ENCODE data around the gene RAPSN. TPM values are rescaled to one million over a fixed set of nuclear protein-coding genes. Genes with fewer than 3 reads are reported as not detected.

Gene RAPSN
- total and polyA plus RNA-seq, 2 of the 8 experiments (the other 6 are each of a cell fraction or from before 2014, with no cell fraction given): 0.06 to 0.34 TPM

- Histone ChIP-seq H3K4me1 (replicated peaks in 1 of 4; ENCODE audit: control insufficient read depth in 3 of 4, insufficient read depth in 4 of 4, low read length in 3 of 4) (no peaks in the 10 kb centered on the region; a peak in 1 of 7 replicates), H3K56ac (replicated peaks; ENCODE audit: insufficient read length, low read depth, low read length) (no peak overlapping the region), H2BK5ac (ENCODE audit: low read depth, low read length) (no peak overlapping the region), H3K27ac (ENCODE audit: low read depth, low read length) (no peak overlapping the region), H2BK20ac (ENCODE audit: low read length) (no peak overlapping the region), H4K8ac (ENCODE audit: extremely low read depth, insufficient read depth, low read length) (no peak overlapping the region), H3K9me3 (ENCODE audit: insufficient read depth in 2 of 2, low read depth in 1 of 2, low read length in 1 of 2) (no peaks in the 10 kb centered on the region), H2BK120ac (replicated peaks; ENCODE audit: low read depth, low read length) (no peak overlapping the region), H3K4me3 (ENCODE audit: extremely low read depth in 1 of 4, insufficient read depth in 2 of 4, low read depth in 3 of 4, low read length in 4 of 4) (no peak overlapping the region), H2AK5ac (ENCODE audit: low read depth, low read length) (no peak overlapping the region), H4K5ac (ENCODE audit: insufficient read length, low read depth, low read length) (no peak overlapping the region), H2BK15ac (ENCODE audit: low read length) (no peak overlapping the region), H3K9ac (replicated peaks in 1 of 4; ENCODE audit: extremely low read depth in 1 of 4, low read depth in 3 of 4, low read length in 3 of 4) (no peak overlapping the region), H3K18ac (ENCODE audit: extremely low read depth, low read length) (no peak overlapping the region), H2AFZ (ENCODE audit: low read length) (no peak overlapping the region), H3K4me2 (ENCODE audit: insufficient read depth in 1 of 2, low read depth in 2 of 2, low read length in 2 of 2) (no peak overlapping the region), H3K79me1 (ENCODE audit: low read depth, low read length) (0 out of 2 replicates have a peak, but pooled peaks cover 3% of the 10 kb centered on the region), H3K36me3 (ENCODE audit: control insufficient read depth in 2 of 4, insufficient read depth in 4 of 4, low read length in 3 of 4) (no peaks in the 10 kb centered on the region), H2BK12ac (ENCODE audit: low read depth, low read length) (no peak overlapping the region), H3K27me3 (replicated peaks in 1 of 4; ENCODE audit: control insufficient read depth in 3 of 4, extremely low read depth in 1 of 4, insufficient read depth in 3 of 4, low read length in 3 of 4) (no peaks in the 10 kb centered on the region), H3K23ac (ENCODE audit: insufficient read length) (no peak overlapping the region), H4K20me1 (replicated peaks in 1 of 2; ENCODE audit: control insufficient read depth in 1 of 2, insufficient read depth in 2 of 2, low read length in 2 of 2) (no peaks in the 10 kb centered on the region), H3K4ac (replicated peaks; ENCODE audit: insufficient read length, low read depth, low read length) (no peak overlapping the region), H4K91ac (replicated peaks; ENCODE audit: insufficient read length, low read length) (no peak overlapping the region), H3K23me2 (ENCODE audit: low read depth, low read length) (no peaks in the 10 kb centered on the region; the same call in 1 of the 2 replicates), H3K14ac (ENCODE audit: insufficient read length) (no peak overlapping the region), H3K79me2 (ENCODE audit: control insufficient read depth in 1 of 2, insufficient read depth in 2 of 2, low read length in 2 of 2) (peaks cover 0 to 4% of the 10 kb centered on the region in 2 experiments; a peak in 2 of 4 replicates)
- DNase-seq (ENCODE audit: low read depth in 1 of 2, low spot score in 2 of 2): no peak
- TF ChIP-seq BRCA1 (IDR thresholded peaks at IDR 0.05; ENCODE audit: low read depth, low read length): no peak
- TF ChIP-seq POLR2AphosphoS5 (IDR thresholded peaks at IDR 0.05; ENCODE audit: low read depth, low read length): no peak
- no peak for FAIRE-seq
- POLR2A ChIA-PET (ENCODE audit: partially characterized antibody): interaction anchor here (0.6 to 1.6 kb wide), 2 partner anchors 23 to 134 kb away, joined by 4 read pairs; no protein-coding TSS in a partner anchor
- CTCF ChIA-PET (ENCODE audit: partially characterized antibody): interaction anchor here (1.1 kb wide), 1 partner anchor 121 kb away, joined by 3 read pairs; no protein-coding TSS in a partner anchor
- WGBS, 2 experiments (ENCODE audit: extremely low coverage in 1 of 2, insufficient coverage in 1 of 2, insufficient read length in 1 of 2, insufficient replicate concordance in 2 of 2, low coverage in 1 of 2, low lambda C conversion rate in 2 of 2, missing lambda C conversion rate in 1 of 2): 85% methylated on average over 5 of the region's 5 CpGs; no CpG with 5 or more reads in 1 of the 2 experiments
Observed at GRCh38 chr11:47430524-47430923, 18.4 kb downstream of the RAPSN start.
